Uterus (tissue), 2 donors: ENCODE measurements around the gene SFXN5.

Experiments
- POLR2A ChIP-seq, 2 donors: fragments of 450-650 bp; IDR thresholded peaks; one replicate each; pipeline ENCODE4 v1.6.1; 2016; ENCODE audit warnings: antibody characterized with exemption in 2 of 2, mild to moderate bottlenecking in 1 of 2, moderate library complexity in 1 of 2
- TF ChIP-seq, protein P1 (sequence below), 4 experiments: fragments of 200-600 bp in 2 of 4; fragments of 450-650 bp in 2 of 4; sonication (generic) in 2 of 4; IDR thresholded peaks; one replicate each; pipeline ENCODE4 v1.5.1; 2016 to 2019; ENCODE audit warnings: antibody characterized with exemption in 4 of 4, mild to moderate bottlenecking in 2 of 4, moderate library complexity in 1 of 4

DNA sequence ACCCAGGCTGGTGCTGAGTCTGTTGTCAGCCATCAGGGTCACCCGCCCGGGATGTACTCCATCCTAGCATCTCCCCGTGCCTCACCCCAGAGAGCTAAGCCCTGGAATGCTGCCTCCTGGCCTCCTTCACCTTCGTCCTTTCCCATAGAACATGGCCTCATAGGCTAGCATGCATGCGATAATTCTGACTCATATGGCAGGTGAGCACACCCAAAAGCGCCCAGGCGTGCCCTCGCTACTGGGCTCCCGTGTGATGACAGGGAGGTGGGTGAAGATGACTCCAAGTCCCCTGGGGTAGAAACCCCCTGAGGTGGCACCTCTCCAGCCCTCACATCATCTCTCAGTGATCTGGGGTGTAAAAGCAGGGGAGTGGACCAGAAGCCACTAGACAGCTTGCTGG, 177.0 kb downstream of the SFXN5 start:
- TF ChIP-seq, protein P1, sequence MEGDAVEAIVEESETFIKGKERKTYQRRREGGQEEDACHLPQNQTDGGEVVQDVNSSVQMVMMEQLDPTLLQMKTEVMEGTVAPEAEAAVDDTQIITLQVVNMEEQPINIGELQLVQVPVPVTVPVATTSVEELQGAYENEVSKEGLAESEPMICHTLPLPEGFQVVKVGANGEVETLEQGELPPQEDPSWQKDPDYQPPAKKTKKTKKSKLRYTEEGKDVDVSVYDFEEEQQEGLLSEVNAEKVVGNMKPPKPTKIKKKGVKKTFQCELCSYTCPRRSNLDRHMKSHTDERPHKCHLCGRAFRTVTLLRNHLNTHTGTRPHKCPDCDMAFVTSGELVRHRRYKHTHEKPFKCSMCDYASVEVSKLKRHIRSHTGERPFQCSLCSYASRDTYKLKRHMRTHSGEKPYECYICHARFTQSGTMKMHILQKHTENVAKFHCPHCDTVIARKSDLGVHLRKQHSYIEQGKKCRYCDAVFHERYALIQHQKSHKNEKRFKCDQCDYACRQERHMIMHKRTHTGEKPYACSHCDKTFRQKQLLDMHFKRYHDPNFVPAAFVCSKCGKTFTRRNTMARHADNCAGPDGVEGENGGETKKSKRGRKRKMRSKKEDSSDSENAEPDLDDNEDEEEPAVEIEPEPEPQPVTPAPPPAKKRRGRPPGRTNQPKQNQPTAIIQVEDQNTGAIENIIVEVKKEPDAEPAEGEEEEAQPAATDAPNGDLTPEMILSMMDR (IDR thresholded peaks at IDR 0.05) = no peak
- no peak for TF ChIP-seq POLR2A (IDR thresholded peaks at IDR 0.05)
